ENCODE results near the gene NHERF2.

NHERF2 gene

GRCh38 chr16:1991135-1991551 is 35.6 kb upstream of the NHERF2 start:
- DNase-seq = peak; percentile 62

- DNase-seq = no peak
Observed at GRCh38 chr16:1991588-1991947, 35.1 kb upstream of the NHERF2 start.

DNA sequence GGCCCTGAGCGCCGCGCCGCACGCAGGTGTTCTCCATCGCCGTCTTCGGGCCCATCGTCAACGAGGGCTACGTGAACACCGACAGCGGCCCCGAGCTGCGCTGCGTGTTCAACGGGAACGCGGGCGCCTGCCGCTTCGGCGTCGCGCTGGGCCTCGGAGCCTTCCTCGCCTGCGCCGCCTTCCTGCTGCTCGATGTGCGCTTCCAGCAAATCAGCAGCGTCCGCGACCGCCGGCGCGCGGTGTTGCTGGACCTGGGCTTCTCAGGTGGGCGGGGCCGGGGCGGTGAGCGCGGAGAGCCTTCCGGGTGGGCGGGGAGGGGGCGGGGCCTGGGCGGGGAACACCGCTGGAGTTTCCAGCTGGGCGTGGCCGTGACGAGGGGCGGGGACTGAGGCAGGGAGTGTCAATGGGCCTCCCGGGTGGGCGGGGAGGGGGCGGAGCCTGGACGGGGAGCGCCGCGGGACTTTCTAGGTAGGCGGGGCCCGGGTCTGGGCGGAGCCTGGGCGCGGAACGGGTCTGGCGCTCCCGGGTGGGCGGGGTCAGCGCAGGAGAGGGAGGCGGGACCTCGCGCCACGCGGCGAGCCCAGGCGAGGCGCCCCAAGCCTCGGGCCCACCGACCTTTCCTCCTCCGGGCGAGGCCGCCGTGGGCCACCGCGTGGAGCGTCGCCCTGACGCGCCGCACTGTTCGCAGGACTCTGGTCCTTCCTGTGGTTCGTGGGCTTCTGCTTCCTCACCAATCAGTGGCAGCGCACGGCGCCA is 34.6 kb upstream of the NHERF2 start:
- DNase-seq = peak; percentile 94

- no peak for DNase-seq
Observed at GRCh38 chr16:1992704-1993317, 33.9 kb upstream of the NHERF2 start.

DNA sequence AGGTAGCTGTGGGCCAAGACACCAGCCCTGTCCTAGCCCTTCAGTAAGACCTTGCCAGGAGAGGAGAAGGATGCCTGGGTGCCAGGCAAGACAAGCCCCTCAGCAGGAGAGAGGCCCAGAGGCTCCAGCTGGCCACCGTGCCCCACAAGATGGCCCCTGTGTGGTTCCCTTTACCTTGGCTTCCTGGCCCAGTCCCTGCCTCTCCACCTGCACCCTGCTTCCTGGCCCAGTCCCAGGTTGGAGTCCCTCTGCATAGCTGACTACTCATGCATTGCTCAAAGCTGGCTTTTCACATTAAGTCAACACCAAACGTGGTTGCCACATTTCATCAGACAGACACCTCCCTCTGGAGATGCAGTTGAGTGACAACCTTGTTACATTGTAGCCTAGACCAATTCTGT is 33.0 kb upstream of the NHERF2 start:
- peak; percentile 14 for DNase-seq

DNA sequence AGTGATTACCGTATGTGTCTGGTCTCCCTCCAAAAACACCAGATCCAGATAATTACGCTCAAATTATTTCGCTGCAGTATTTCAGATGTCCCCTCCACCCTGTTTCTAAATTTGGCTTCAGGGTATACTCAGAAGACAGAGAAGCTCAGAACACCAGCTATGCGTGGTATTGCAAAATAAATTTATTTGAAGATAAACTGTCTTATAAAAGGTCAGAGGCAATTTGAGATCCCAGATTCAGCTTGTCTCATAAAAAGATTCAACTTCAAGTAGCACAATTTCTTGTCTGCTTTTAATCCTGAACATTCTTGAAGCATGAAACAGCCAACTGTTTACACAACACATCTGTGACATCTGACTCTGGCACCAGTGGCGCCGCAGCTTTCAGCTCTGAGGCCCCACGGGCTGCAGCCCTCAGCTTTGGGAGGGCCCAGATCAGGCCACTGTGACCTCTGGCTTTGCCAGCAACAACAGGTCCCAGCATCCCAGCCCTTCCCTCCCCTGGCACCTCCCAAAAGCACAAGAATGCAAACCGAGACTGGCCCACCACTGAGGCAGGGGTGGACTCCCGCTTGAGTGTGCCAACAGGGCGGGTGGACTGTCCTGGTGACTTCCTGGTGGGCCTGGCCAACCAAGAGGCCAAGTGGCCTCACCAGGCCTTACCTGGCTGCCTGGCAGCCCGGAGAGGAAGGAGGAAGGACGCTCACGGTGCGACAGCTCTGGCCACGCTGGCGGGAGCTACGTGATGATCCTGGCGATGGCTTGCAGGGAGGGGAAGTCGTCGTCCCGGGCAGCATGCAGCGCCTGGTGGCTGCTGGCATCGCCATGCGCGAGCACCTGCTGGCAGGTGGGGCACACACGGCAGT is 29.0 kb upstream of the NHERF2 start:
- DNase-seq = no peak

DNA sequence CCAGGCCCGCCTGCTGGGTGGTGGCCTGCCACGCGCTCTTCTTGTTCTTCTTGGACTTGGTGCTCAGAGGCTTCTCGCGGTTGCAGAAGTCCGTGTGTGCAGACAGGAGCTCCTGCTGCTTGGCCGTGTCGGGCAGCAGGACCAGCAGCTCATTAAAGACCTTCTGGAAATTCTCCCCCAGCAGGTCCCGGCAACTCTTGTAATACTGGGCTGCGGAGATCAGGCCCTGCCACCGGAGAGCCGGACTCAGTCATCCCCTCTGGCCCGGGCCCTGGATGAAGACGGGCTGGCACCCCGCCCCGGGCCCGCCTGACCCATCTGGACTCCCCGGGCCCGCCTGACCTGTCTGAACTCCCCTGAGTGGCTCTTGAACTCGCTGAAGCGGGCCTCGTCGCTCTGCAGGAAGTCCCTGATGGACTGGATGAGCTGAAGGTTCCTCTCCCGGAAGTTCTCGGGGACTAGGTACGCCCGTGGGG is 28.3 kb upstream of the NHERF2 start:
- no peak for DNase-seq

DNA sequence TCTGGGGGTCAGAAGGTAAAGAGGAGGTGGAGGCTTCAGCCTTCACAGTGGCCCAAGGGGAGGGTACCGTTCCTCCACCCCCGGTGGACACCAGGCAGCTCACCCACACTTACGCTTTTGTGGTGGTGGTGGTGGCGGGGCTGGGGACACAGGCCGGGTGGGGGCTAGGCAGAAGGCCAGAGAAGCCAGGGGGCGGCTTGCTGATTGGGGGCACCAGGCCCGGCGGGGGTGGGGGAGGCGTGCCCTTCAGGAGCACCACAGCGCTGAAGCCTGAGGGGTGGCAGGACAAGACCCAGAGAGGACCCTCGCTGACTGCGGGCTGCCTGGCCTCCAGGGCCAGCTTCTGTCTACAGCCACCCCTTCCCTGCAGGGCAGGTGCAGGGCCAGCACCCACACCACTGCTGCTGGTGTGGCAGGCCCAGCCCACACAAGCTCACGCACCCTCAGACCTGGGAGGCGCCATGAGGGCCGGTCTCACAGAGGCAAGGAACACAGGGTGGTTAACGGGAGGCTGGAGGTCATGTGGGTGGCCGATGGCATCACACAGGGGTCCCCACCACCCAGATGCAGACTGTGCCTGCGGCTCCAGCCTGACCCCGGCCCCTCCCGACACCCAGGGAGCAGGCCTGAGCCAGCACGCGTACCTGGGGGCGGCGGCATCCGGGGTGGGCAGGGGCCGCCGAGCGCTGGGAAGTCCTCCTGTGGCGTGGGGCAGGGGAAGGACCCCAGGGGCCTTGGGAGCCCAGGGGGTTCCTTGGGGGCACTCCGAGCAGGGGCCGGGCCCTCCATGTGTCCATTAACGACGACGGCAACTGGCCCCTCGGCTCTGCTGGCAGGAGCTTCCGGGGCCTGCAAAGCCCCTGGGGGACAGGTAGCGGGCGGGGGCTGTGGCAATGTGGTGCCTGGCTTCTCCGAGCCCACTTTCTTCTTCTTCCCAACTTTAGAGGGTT is 27.6 kb upstream of the NHERF2 start:
- no peak for DNase-seq

DNA sequence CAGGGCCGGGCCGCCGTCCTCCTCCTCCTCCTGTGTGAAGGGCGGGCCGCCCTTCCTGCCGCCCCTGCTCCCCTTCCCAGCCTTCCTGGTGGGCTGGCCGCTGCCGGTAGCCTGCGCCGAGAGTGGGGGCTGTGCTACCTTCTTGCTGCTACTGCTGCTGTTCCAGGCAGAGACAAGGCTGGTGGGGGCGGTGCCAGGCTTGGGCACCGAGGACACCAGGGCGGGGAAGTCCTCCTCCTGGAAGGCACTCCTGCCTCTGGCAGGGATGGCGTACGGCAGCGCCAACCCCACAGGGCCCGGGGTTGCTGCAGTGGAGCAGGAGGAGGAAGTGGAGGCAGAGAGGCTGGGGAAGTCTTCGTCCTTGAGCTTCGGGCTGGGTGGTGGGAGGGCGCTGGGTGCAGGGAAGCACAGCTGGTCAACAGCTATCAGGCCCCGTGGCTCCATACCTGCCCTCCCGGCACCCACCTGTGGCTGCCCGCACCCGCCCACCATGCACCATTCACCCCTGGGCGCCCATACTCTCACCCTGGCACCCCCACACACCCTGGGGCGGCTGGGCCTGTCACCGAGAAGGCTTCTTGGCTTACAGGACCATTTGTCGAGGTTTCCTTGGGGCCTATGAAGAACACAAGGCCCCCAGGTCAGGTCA is 26.7 kb upstream of the NHERF2 start:
- no peak for DNase-seq

DNA sequence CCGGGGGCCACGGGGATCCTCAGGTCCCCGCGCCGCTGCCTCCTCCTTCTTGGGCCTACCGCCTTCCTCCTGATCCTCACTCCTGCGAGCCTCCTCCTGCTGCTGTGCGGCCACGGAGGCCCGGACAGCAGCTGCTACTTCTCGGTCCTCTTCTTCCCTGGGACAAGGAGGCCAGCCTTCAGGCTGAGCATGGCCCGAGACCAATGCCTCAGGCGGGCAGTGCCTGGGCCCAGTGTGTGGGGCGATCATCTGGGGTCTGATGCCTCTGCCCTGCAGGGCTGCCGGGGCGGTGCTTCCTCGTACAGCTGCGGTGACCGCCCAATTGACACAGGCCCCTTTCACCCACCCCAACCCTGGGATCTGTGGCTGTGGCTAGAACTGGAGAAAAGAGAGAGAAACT is 25.7 kb upstream of the NHERF2 start:
- DNase-seq = no peak

- DNase-seq = no peak
Observed at GRCh38 chr16:2001456-2002355, 25.0 kb upstream of the NHERF2 start.

GRCh38 chr16:2002406-2003230 is 24.1 kb upstream of the NHERF2 start:
- no peak for DNase-seq

- DNase-seq = no peak
Observed at GRCh38 chr16:2003231-2003826, 23.4 kb upstream of the NHERF2 start.

GRCh38 chr16:2003827-2004641 is 22.7 kb upstream of the NHERF2 start:
- peak; percentile 75 for DNase-seq

DNA sequence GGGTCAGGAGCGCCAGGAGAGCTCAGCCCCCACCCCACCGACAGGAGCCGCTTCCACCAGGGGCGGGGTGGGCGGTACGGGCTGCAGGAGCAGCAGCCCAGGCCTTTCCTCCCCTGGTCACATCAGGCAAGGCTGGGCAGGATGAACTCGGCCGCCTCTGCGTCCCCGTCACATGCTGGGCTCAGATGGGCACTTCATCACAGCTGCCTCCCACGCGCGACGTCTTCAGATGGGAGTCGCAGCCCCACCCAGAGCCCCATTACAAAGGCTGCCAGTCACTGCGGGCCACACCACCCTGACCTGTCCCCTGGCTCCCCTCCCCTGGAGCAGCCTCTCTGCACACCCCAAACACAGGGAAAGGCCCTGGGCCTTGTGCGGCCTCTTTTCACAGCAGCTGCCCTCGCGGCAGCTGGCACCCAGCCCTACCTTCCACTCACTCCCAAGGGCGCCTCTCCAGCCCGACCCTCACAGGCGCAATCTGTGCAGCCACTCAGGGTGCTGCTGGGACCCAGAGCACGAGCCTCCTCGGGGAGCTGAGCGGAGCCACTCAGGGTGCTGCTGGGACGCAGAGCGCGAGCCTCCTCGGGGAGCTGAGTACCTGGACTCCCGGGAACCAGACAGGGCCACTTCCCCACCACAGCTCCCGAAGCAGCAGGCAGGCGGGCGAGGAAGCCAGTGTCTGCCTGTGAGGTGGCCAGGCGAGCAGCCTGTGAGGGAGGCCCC is 21.7 kb upstream of the NHERF2 start:
- DNase-seq = no peak

- DNase-seq = no peak
Observed at GRCh38 chr16:2005646-2006045, 21.1 kb upstream of the NHERF2 start.

GRCh38 chr16:2006317-2006716 is 20.4 kb upstream of the NHERF2 start:
- DNase-seq = no peak

Measured in CD4-positive, alpha-beta T cell treated with Interleukin-4 for 4 hours (primary cell).